HG02852 (cell line): ENCODE results near the gene MAGEB6B.
"Not testable (repeated sequence)": the region's sequence is repeated elsewhere in the genome, so short reads cannot be mapped to it uniquely, and the experiment has no call there.

Source experiments
- ATAC-seq: cut with Tn5 transposase; IDR thresholded peaks from one replicate; pipeline ENCODE4 v1.9.1; 2021; ENCODE audit warnings: mild to moderate bottlenecking, moderate library complexity; ENCODE audit not compliant: unreplicated experiment

MAGEB6B gene

GRCh38 chrX:26160301-26160700 lies at the start of gene MAGEB6B:
MAGEB6B (plus strand) TSS chrX:26160601; CDS start chrX:26160601, 0 bp downstream.
- no peak for ATAC-seq

GRCh38 chrX:26138274-26138673 lies 22.1 kb upstream of the MAGEB6B start, which contains the start of gene MAGEB18:
MAGEB18 (plus strand) TSS chrX:26138343; CDS start chrX:26138986, 643 bp downstream.
- ATAC-seq, result no peak

- no peak for ATAC-seq
These were observed 14.4 kb upstream of the MAGEB6B start for GRCh38 chrX:26146024-26146423.

- no peak for ATAC-seq
These were observed 31.8 kb downstream of the MAGEB6B start, which contains the start of gene MAGEB6 for GRCh38 chrX:26192204-26192603. MAGEB6 (plus strand) TSS chrX:26192440; CDS start chrX:26193847, 1,407 bp downstream.

- ATAC-seq, result no peak
These were observed 43.2 kb downstream of the MAGEB6B start for GRCh38 chrX:26203561-26203960.

DNA sequence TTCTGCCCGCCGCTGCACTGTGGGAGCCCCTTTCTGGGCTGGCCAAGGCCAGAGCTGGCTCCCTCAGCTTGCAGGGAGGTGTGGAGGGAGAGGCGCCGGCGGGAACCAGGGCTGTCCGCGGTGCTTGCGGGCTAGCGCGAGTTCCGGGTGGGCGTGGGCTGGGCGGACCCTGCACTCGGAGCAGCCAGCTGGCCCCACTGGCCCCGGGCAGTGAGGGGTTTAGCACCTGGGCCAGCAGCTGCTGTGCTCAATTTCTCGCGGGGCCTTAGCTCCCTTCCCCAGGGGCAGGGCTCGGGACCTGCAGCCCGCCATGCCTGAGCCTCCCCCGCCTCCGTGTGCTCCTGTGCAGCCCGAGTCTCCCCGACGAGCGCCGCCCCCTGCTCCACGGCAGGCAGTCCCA lies 44.3 kb downstream of the MAGEB6B start:
- not testable (repeated sequence) for ATAC-seq

- no peak for ATAC-seq
These were observed 47.6 kb downstream of the MAGEB6B start for GRCh38 chrX:26208012-26208411.
